Kidney epithelial cell (primary cell): ENCODE results near the gene RPP14. TPM values are rescaled to one million over a fixed set of nuclear protein-coding genes. Genes with fewer than 3 reads are reported as not detected.

Experiments used
- DNase-seq: peaks from one replicate; pipeline ENCODE4 v3.0.0-alpha.2; 2010; ENCODE audit warnings: low read depth
- H3K27me3 ChIP-seq: 2 replicates; pipeline ENCODE4 v1.6.0; 2011; ENCODE audit warnings: low read length; ENCODE audit not compliant: control insufficient read depth, insufficient read depth
- H3K36me3 ChIP-seq: 2 replicates; pipeline ENCODE4 v1.5.1; 2011; ENCODE audit warnings: low read length; ENCODE audit not compliant: control insufficient read depth, insufficient read depth
- H3K4me3 ChIP-seq: 2 replicates; pipeline ENCODE4 v1.5.1; 2011; ENCODE audit warnings: low read depth, mild to moderate bottlenecking, control low read depth, low read length
- CTCF ChIP-seq: IDR thresholded peaks from 2 replicates; pipeline ENCODE4 v1.5.1; 2011; ENCODE audit warnings: mild to moderate bottlenecking, moderate library complexity, low read length, control low read depth, inconsistent platforms; ENCODE audit not compliant: insufficient read depth, poor library complexity, severe bottlenecking
- total RNA-seq: library from RNA; depleted of rRNA; stranded (reverse); fragments of >200 nt; gene quantifications from 2 replicates; pipeline ENCODE4 v1.2.3, GENCODE V29; 2015

The RPP14 gene
- total RNA-seq, 1 donor from 2014 or later = 15.1 TPM

- Histone ChIP-seq H3K36me3 (no peaks in the 10 kb centered on the region), H3K4me3 (no peak overlapping the region), H3K27me3 (no peaks in the 10 kb centered on the region)
- no peak for TF ChIP-seq CTCF
- DNase-seq = no peak
These were observed 17.7 kb downstream of the RPP14 start for GRCh38 chr3:58323529-58324390.

GRCh38 chr3:58324391-58325390 is 18.6 kb downstream of the RPP14 start:
- no peaks in the 10 kb centered on the region for H3K27me3 ChIP-seq
- DNase-seq = no peak
- H3K4me3 ChIP-seq = no peak overlapping the region
- H3K36me3 ChIP-seq = no peaks in the 10 kb centered on the region
- TF ChIP-seq CTCF = no peak

- H3K27me3 ChIP-seq = no peaks in the 10 kb centered on the region
- no peaks in the 10 kb centered on the region for H3K36me3 ChIP-seq
- H3K4me3 ChIP-seq = no peak overlapping the region
- no peak for TF ChIP-seq CTCF
- no peak for DNase-seq
These were observed 19.5 kb downstream of the RPP14 start for GRCh38 chr3:58325525-58325992.

- DNase-seq = no peak
- H3K36me3 ChIP-seq = no peaks in the 10 kb centered on the region
- no peak for TF ChIP-seq CTCF
- no peaks in the 10 kb centered on the region for H3K27me3 ChIP-seq
- H3K4me3 ChIP-seq = no peak overlapping the region
These were observed 20.3 kb downstream of the RPP14 start for GRCh38 chr3:58326267-58326900.

- TF ChIP-seq CTCF = no peak
- H3K27me3 ChIP-seq = no peaks in the 10 kb centered on the region
- no peak overlapping the region for H3K4me3 ChIP-seq
- DNase-seq = no peak
- H3K36me3 ChIP-seq = no peaks in the 10 kb centered on the region
These were observed 23.3 kb downstream of the RPP14 start for GRCh38 chr3:58329150-58329921.
